GM21576 (cell line): Measurements from ENCODE around the gene STAP2.

Experiments used
- ATAC-seq: cut with Tn5 transposase; IDR thresholded peaks from one replicate; pipeline ENCODE4 v1.9.1; 2021; ENCODE audit warnings: mild to moderate bottlenecking, moderate library complexity; ENCODE audit not compliant: unreplicated experiment

The STAP2 gene

GRCh38 chr19:4338441-4339355 is at the start of gene STAP2:
TSS of gene STAP2 (minus strand) at chr19:4338827. CDS start at chr19:4338753, 74 bp downstream.
- ATAC-seq, result no peak

DNA sequence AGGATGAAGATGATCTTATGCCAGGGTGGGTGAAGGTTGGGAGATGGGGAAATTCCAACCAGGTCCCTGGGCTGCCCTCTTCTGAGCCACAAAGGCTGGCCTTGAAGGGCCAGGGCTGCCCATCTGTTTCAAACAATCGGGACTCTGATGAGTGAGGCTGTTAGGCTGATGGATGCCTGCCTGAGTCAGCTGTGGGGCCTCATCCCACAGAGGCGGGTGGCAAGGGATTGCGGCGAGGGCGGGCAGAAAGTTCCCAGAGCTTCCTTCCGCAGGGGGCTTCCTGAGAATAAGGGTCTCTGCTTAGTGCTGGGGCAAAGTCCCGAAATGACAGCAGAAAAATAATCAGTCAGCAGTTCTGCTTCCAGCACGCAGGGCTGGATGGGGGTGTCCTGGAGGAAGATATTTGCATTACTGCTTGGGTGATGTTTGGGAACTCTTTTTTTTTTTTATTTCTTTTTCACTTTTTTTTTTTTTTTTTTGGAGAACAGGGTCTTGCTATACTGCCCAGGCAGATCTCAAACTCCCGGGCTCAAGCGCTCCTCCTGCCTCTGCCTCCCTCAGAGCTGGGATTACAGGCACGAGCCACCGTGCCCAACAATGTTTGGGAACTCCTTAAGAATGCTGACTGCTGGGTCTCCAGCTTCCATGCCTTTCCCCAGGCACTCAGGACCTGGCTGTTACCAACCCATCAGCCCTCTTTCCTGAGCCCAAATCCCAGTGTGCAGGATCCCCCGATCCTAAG is 47.6 kb upstream of the STAP2 start:
- no peak for ATAC-seq

DNA sequence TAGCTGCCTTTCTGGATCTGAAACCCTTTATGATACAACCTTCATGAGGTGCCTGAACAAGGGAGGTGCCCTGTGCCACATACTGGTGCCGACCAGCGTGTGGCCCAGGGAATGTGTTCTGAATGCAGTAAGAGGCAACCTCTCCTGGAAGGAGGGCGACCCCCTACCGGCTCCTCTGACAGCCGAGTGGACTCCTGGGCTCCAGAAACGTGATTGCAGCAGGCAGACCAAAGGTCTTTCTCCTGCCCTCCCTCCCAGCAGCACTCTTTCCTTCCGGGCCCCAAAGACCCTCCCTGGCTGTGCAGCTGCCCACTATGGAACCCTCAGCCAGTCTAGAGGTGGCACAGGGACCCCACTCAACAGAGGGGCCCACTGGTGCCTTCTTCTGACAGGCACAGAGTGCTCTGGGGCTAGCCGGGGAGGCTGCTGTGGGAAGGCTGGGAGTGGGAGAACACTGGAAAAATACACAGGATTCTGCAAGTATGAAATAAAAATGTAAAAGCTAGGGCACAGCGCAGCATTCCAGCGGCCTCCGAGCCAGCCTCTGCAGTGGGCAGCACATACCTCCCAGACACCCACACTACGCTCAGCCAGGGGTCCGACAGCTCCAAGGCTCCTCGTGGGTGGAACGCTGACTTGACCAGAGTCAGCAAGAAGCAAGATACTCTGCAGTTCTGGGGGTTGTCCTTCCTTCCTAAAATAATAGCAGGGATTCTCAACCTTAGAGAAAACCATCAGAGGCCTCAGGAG is 46.8 kb upstream of the STAP2 start:
- no peak for ATAC-seq

GRCh38 chr19:4380254-4380727 is 41.7 kb upstream of the STAP2 start:
- no peak for ATAC-seq

GRCh38 chr19:4379383-4380253 is 41.0 kb upstream of the STAP2 start:
- ATAC-seq, result no peak

DNA sequence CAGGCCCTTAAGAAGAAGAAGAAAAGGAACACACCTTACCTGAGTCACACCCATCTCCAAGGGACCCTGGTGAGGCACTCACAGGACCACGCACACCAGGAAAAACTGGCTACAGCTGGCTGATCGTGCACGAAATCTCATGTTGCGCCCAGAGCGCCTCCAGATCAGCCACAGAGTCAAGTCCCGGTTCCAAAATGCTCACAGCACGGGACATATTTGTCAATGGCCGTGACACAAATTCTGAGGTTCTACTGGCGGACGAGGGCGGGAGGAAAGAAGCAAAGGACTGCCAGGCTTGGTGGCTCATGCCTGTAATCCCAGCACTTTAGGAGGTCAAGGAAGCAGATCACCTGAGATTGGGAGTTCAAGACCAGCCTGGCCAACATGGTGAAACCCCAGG is 40.3 kb upstream of the STAP2 start:
- no peak for ATAC-seq

GRCh38 chr19:4376991-4377781 is 38.6 kb upstream of the STAP2 start:
- no peak for ATAC-seq

DNA sequence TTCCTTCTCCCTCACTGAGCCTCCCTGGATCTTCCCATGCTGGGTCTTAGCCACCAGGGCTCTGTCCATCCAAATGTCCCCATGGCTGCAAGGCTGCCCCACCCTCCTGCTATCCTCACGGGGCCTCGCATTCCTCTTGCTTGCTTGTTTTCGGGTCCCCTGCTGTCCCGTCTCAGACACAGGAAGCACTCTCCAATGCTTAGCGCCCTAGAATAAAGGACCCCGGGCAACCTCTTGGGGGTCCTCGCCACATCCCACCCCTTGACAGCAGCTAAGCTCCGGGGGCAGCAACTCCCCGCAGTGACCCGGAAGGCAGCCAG is 38.0 kb upstream of the STAP2 start:
- no peak for ATAC-seq

DNA sequence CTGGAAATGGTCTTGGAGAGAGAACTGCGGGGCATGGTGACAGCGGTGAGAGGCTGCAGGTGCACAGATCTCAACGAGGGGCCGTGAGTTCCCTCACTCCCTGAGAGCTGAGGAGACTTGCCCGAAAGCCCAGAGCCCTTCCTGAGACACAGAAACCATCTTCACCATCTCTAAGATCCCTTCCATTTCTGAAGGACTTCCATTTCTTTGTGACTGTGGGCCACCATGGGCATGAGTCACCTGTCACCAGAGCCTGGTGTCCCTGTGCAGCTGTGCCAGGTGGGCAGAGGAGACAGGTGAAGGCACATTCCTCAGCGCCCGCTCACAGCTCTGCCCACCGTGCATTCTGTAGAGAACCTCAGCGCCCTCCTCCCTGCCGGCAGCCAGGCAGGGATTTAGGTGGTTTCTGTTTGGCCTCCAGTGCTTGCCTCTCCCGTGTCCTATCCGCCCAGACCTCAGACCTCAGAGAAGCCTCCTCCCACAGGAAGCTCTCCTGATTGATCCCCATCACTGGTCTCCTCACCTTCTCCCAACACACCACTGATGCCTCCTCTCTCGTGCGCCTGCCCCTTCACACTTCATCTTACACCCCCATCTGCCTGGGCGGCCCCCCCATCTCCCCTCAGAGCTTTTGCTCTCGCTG is 37.5 kb upstream of the STAP2 start:
- ATAC-seq, result peak; percentile 8

- peak; percentile 34 for ATAC-seq
Observed at GRCh38 chr19:4375164-4376027, 36.8 kb upstream of the STAP2 start.

- no peak for ATAC-seq
Observed at GRCh38 chr19:4374498-4375163, 36.0 kb upstream of the STAP2 start.

DNA sequence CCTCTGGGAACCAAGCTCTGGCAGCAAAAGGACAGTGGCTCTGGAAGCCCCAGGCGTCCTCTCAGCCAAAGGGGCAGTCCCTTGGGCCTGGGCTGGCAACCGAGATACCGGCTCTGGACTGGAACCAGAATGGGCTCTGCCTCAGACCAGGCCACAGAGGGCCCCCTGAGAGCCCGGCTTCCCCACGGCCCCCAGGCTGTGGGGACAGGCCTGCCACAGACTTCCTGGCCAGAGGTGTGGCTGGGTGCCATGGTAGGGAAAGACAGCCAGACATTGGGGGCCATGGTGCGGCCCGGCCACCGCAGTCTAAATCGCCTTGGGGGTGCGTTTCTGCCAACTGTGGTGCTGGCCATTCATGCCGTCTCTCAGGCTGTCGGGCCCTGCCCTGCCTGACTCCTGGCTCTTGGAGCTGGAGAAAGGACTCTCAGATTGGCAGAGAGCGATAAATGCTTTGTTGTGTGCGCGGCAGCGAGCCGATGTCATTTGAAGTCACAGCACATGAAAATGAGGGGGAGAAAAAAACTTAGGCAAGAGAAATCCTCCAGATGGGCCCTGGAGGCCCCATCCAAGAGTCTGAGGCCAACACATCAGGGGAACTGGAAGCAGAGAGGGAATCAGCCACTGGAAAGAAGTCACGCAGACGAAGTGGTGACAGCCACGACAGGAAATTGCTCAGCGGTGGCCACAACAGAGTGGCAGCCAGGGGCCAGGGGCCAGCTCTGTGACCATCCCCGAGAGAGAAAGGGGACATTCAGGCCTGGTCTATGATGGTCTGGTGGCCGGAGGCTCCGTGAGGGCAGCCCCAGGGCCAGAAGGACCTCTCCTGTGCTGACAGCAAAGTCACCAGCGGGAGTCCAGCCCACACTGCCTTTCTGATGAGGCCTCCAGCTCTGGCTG is 35.2 kb upstream of the STAP2 start:
- no peak for ATAC-seq

DNA sequence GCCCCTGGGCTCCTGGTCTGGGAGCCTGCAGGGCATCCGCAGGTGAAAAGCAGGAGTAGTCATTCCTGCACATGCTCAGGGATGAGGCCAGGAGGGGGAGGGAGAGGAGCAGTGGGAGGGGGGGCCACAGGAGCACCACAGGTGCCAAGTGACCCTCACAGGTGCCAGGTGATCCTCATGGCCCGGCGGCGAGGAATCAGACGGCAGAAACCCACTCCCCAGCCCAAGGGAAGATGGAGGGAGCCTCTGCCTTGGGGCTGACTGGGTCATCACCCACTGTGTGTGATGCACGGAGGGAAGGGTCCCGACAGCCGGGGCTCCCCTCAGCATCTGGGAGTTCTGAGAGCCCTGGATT is 34.4 kb upstream of the STAP2 start:
- no peak for ATAC-seq

GRCh38 chr19:4372165-4373012 is 33.8 kb upstream of the STAP2 start:
- ATAC-seq, result no peak

GRCh38 chr19:4371247-4372164 is 32.9 kb upstream of the STAP2 start:
- ATAC-seq, result no peak
